Adrenal gland (tissue), 5 donors: ENCODE measurements around the gene UPF3B.

Source experiments
- CTCF ChIP-seq, 6 experiments: fragments of 450-650 bp in 4 of 6; fragments of 200-600 bp in 2 of 6; sonication (generic) in 1 of 6; IDR thresholded peaks; 1 replicate in 5 of 6; 2 replicates in 1 of 6; pipeline versions ENCODE4 v1.5.1 to v1.8.0; 2016 to 2021; ENCODE audit warnings: antibody characterized with exemption in 6 of 6, mild to moderate bottlenecking in 2 of 6, moderate library complexity in 1 of 6
- POLR2A ChIP-seq, 2 donors: fragments of 450-650 bp; IDR thresholded peaks; one replicate each; pipeline ENCODE4 v1.6.1; 2017; ENCODE audit warnings: antibody characterized with exemption in 2 of 2, mild to moderate bottlenecking in 2 of 2, moderate library complexity in 1 of 2
- donor health status: DM: no; HTN: no; CAD: no.

GRCh38 chrX:119871599-119872395, 19.0 kb upstream of the UPF3B start, which contains the start of the genes NDUFA1 and RNF113A:
- TF ChIP-seq CTCF (IDR thresholded peaks at IDR 0.05) (no peak), POLR2A (IDR thresholded peaks at IDR 0.05) (peak; percentile 56 to 87)
